GM13976 (cell line): ENCODE results near the gene CYP46A1.

Source experiments
- DNase-seq: peaks from one replicate; pipeline ENCODE4 v3.0.0; 2012; ENCODE audit warnings: low spot score
- CTCF ChIP-seq: IDR thresholded peaks from 2 replicates; pipeline ENCODE4 v1.5.1; 2012; ENCODE audit warnings: borderline replicate concordance, mild to moderate bottlenecking; ENCODE audit not compliant: insufficient read depth; ENCODE audit errors: extremely low read depth, missing control alignments, control extremely low read depth
- in situ Hi-C: fragments of 300-500 bp; cut with MboI; formaldehyde crosslinking; loops from one replicate; pipeline ENCODE4 v1.12.0; 2022; ENCODE audit warnings: low sequenced_read_pairs, mixed read lengths, inconsistent platforms; ENCODE audit not compliant: unreplicated experiment

The CYP46A1 gene

GRCh38 chr14:99662846-99663245, 21.3 kb upstream of the CYP46A1 start:
- in situ Hi-C loops = no loop called here
- TF ChIP-seq CTCF = no peak
- no peak for DNase-seq

- in situ Hi-C loops = no loop called here
- no peak for DNase-seq
These were observed 20.6 kb upstream of the CYP46A1 start for GRCh38 chr14:99663386-99664057.

GRCh38 chr14:99664058-99664936, 19.8 kb upstream of the CYP46A1 start:
- DNase-seq = no peak
- in situ Hi-C loops = no loop called here
- TF ChIP-seq CTCF = no peak

More at GRCh38 chr14:99663386-99664057, 20.6 kb upstream of the CYP46A1 start:
- TF ChIP-seq CTCF = no peak

GRCh38 chr14:99664937-99665273, 19.2 kb upstream of the CYP46A1 start:
- TF ChIP-seq CTCF = no peak
- in situ Hi-C loops = no loop called here
- DNase-seq = no peak

GRCh38 chr14:99666533-99666932, 17.6 kb upstream of the CYP46A1 start:
- no peak for TF ChIP-seq CTCF
- in situ Hi-C loops = no loop called here
- no peak for DNase-seq

- no peak for DNase-seq
- TF ChIP-seq CTCF = no peak
- in situ Hi-C loops = no loop called here
These were observed 17.1 kb upstream of the CYP46A1 start for GRCh38 chr14:99667045-99667444.
